Progenitor cell of endocrine pancreas (in vitro differentiated cells): ENCODE measurements around the gene DNAJC3. TPM values are rescaled to one million over a fixed set of nuclear protein-coding genes. Genes with fewer than 3 reads are reported as not detected.
"Not testable (repeated sequence)": the region's sequence is repeated elsewhere in the genome, so short reads cannot be mapped to it uniquely, and the experiment has no call there.

Experiments
- DNase-seq: peaks from one replicate; pipeline ENCODE4 v3.0.0; 2021; ENCODE audit warnings: low spot score; ENCODE audit not compliant: unreplicated experiment
- H3K27ac Mint-ChIP-seq: 2 replicates; pipeline ENCODE4 v1.8.0; 2021; ENCODE audit warnings: mild to moderate bottlenecking, moderate library complexity, mixed read lengths
- H3K27me3 Mint-ChIP-seq: 2 replicates; pipeline ENCODE4 v1.8.0; 2021; ENCODE audit warnings: mixed read lengths
- H3K36me3 Mint-ChIP-seq: 2 replicates; pipeline ENCODE4 v1.8.0; 2022; ENCODE audit warnings: mixed read lengths; ENCODE audit not compliant: insufficient read depth
- H3K4me1 Mint-ChIP-seq: 2 replicates; pipeline ENCODE4 v1.8.0; 2021; ENCODE audit warnings: low read depth, mixed read lengths
- H3K4me3 Mint-ChIP-seq: 2 replicates; pipeline ENCODE4 v1.8.0; 2021; ENCODE audit warnings: low read depth, mild to moderate bottlenecking, moderate library complexity, mixed read lengths
- H3K9me3 Mint-ChIP-seq: 2 replicates; pipeline ENCODE4 v1.8.0; 2021; ENCODE audit warnings: low read depth, mixed read lengths
- total RNA-seq: library from RNA; stranded (reverse); gene quantifications from 2 replicates; pipeline ENCODE4 v1.2.1, GENCODE V29; 2021
- TF ChIP-seq, protein P1 (sequence below): fragments of 200-600 bp; sonication (generic); IDR thresholded peaks from one replicate; pipeline ENCODE4 v1.5.0; 2021; ENCODE audit warnings: antibody characterized with exemption, mild to moderate bottlenecking; ENCODE audit not compliant: unreplicated experiment

The DNAJC3 gene
- total RNA-seq, 1 donor from 2014 or later = 31.7 TPM

DNA sequence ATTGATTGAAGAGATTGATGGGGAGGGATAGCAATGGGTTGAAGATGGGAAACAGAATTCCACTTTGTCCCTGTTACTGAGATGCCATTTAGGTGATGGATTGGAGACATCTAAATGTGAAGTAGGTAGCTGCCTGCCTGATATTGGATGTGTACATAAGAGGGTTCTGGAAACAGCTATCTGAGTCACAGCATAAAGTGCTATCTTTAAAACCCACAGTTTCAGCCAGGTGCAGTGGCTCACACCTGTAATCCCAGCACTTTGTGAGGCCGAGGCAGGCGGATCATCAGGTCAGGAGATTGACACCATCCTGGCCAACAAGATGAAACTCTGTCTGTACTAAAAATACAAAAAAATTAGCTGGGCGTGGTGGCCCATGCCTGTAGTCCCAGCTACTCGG lies 72.6 kb downstream of the DNAJC3 start:
- H3K4me3 Mint-ChIP-seq = no peak overlapping the region
- no peaks in the 10 kb centered on the region for H3K27me3 Mint-ChIP-seq
- peaks cover 1% of the 10 kb centered on the region for H3K36me3 Mint-ChIP-seq
- peaks cover 12% of the 10 kb centered on the region for H3K4me1 Mint-ChIP-seq
- DNase-seq = no peak
- TF ChIP-seq, protein P1, sequence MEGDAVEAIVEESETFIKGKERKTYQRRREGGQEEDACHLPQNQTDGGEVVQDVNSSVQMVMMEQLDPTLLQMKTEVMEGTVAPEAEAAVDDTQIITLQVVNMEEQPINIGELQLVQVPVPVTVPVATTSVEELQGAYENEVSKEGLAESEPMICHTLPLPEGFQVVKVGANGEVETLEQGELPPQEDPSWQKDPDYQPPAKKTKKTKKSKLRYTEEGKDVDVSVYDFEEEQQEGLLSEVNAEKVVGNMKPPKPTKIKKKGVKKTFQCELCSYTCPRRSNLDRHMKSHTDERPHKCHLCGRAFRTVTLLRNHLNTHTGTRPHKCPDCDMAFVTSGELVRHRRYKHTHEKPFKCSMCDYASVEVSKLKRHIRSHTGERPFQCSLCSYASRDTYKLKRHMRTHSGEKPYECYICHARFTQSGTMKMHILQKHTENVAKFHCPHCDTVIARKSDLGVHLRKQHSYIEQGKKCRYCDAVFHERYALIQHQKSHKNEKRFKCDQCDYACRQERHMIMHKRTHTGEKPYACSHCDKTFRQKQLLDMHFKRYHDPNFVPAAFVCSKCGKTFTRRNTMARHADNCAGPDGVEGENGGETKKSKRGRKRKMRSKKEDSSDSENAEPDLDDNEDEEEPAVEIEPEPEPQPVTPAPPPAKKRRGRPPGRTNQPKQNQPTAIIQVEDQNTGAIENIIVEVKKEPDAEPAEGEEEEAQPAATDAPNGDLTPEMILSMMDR = no peak
- H3K9me3 Mint-ChIP-seq = no peaks in the 10 kb centered on the region
- H3K27ac Mint-ChIP-seq = no peak overlapping the region

DNA sequence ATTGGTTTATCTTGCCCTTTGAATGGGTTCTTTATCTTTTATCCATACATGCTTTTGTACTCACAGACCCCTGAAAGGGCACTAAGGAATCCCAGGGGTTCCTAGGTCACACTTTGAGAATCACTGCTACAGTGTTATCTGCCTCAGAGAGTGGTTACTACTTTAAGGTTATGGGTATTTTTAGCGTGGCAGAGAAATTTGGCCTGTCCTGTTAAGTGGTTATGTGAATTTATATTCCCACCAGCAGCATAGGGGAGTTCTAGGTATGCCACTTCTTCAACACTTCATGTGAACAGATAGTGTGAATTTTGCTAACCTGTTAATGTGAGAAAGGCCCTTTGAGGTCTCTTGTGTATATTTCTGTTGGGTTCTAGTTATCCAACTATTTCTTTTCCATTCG lies 75.7 kb downstream of the DNAJC3 start:
- Mint-ChIP-seq H3K4me3 (no peak overlapping the region), H3K4me1 (peaks cover 5% of the 10 kb centered on the region), H3K9me3 (no peaks in the 10 kb centered on the region), H3K27ac (no peak overlapping the region), H3K36me3 (peaks cover 1% of the 10 kb centered on the region), H3K27me3 (no peaks in the 10 kb centered on the region)
- TF ChIP-seq, protein P1 = no peak
- no peak for DNase-seq

DNA sequence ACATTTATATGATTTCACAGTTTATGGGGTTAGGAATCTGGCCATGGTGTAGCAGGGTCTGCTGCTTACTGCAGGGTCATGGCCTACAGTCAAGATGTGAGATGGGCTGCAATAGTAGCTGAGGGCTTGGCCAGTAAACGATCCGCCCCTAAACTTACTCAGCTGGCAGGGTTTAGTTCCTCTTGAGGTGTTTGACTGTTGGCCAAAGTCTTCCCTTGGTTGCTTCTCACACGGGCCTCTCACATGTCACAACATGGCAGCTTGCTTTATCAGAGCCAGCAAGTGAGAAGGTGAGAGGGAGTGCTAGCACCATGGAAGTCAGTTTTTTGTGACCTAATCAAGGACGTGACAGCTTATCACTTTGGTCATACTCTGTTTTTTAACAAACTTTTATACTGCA lies 77.1 kb downstream of the DNAJC3 start:
- H3K36me3 Mint-ChIP-seq = peaks cover 3% of the 10 kb centered on the region
- TF ChIP-seq, protein P1 = no peak
- no peaks in the 10 kb centered on the region for H3K9me3 Mint-ChIP-seq
- H3K27ac Mint-ChIP-seq = no peak overlapping the region
- H3K27me3 Mint-ChIP-seq = no peaks in the 10 kb centered on the region
- DNase-seq = no peak
- H3K4me3 Mint-ChIP-seq = no peak overlapping the region
- peaks cover 4% of the 10 kb centered on the region for H3K4me1 Mint-ChIP-seq

DNA sequence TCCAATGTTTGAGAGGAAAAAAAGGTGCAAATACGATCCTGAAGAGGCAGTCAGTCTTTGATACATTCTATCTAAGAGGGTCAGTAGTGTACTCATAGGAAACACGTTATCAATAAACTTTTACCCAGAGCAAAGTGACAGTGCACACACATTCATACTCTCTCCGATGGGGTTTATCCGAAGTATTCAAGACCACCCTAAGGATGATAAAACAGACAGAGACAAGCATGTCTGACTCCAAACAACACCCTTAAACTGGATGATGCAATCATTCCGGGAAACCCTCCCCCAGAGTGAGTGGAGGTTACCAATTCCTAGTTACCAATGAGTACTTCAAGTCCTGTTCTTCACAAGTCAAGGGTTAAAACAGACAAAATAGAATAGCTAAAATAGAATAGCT lies 79.1 kb downstream of the DNAJC3 start:
- H3K36me3 Mint-ChIP-seq = peaks cover 3% of the 10 kb centered on the region
- no peak overlapping the region for H3K27ac Mint-ChIP-seq
- TF ChIP-seq, protein P1 = no peak
- DNase-seq = no peak
- H3K27me3 Mint-ChIP-seq = no peaks in the 10 kb centered on the region
- H3K4me3 Mint-ChIP-seq = no peak overlapping the region
- H3K4me1 Mint-ChIP-seq = no peaks in the 10 kb centered on the region
- H3K9me3 Mint-ChIP-seq = no peaks in the 10 kb centered on the region

DNA sequence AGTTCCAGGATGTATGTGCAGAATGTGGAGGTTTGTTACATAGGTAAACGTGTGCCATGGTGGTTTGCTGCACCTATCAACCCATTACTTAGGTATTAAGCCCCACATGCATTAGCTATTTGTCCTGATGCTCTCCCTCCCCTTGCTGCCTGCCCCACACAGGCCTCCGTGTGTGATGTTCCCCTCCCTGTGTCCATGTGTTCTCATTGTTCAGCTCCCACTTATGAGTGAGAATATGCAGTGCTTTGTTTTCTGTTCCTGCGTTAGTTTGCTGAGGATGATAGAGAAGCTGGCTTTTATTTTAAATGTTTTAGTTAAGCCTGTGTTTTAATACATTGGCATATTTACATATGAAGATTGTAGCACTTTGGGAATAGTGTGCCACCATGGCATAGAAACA lies 85.7 kb downstream of the DNAJC3 start:
- H3K36me3 Mint-ChIP-seq, H3K4me1 Mint-ChIP-seq, DNase-seq, H3K4me3 Mint-ChIP-seq, H3K27me3 Mint-ChIP-seq, H3K27ac Mint-ChIP-seq, H3K9me3 Mint-ChIP-seq: not testable (repeated sequence)

DNA sequence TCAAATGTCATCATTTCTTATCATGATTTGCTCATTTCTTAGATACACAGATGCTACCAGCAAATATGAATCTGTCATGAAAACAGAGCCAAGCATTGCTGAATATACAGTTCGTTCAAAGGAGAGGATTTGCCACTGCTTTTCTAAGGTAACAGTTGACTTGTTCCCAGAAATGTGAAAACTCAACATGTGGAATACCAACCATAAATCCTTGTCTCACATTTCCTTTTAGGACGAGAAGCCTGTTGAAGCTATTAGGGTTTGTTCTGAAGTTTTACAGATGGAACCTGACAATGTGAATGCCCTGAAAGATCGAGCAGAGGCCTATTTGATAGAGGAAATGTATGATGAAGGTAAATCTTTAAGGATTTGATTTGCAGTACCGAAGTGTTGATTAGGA lies 86.7 kb downstream of the DNAJC3 start:
- DNase-seq = no peak
- no peaks in the 10 kb centered on the region for H3K27me3 Mint-ChIP-seq
- H3K9me3 Mint-ChIP-seq = no peaks in the 10 kb centered on the region
- peaks cover 6% of the 10 kb centered on the region for H3K36me3 Mint-ChIP-seq
- H3K27ac Mint-ChIP-seq = no peak overlapping the region
- TF ChIP-seq, protein P1 = no peak
- H3K4me1 Mint-ChIP-seq = no peaks in the 10 kb centered on the region
- H3K4me3 Mint-ChIP-seq = no peak overlapping the region
